ENCODE measurements around the gene LTA.

- TF ChIP-seq POLR2AphosphoS5 (IDR thresholded peaks at IDR 0.05; ENCODE audit: low read depth, low read length) (no peak), POLR2A (IDR thresholded peaks at IDR 0.05; ENCODE audit: low read depth, low read length) (no peak), TAF1 (IDR thresholded peaks at IDR 0.05; ENCODE audit: low read depth, low read length) (no peak), PAX5 (IDR thresholded peaks at IDR 0.05; ENCODE audit: insufficient read depth, low read length, severe bottlenecking) (no peak), SPI1 (IDR thresholded peaks at IDR 0.05; ENCODE audit: low read depth, low read length) (no peak), POU2F2 (IDR thresholded peaks at IDR 0.05; ENCODE audit: low read depth, low read length) (no peak)
Measured at GRCh38 chr6:31580438-31580740, 8.3 kb downstream of the LTA start.
